Calu3 (cell line): ENCODE measurements around the gene GABRA1. TPM values are rescaled to one million over a fixed set of nuclear protein-coding genes. Genes with fewer than 3 reads are reported as not detected.

ENCODE experiments used
- BruUV-seq: library from RNA; stranded (reverse); fragments of 400-500 nt; replicated peaks from 2 replicates; lab custom pipeline; 2021; lab: Mats Ljungman, UMichigan
- CTCF ChIA-PET: fragments of 300-600 bp; sonication (Branson Sonifier 250); formaldehyde crosslinking; loops from one replicate; lab custom pipeline; 2022; ENCODE audit warnings: antibody characterized with exemption; lab: Charles Lee
- DNase-seq: peaks from one replicate; pipeline ENCODE4 v3.0.0; 2022
- H3K27ac Mint-ChIP-seq: one replicate; pipeline ENCODE4 v1.8.0; 2022; ENCODE audit warnings: mixed read lengths; ENCODE audit not compliant: unreplicated experiment
- H3K27me3 Mint-ChIP-seq: one replicate; pipeline ENCODE4 v1.8.0; 2022; ENCODE audit warnings: mixed read lengths; ENCODE audit not compliant: unreplicated experiment
- H3K36me3 Mint-ChIP-seq: one replicate; pipeline ENCODE4 v1.8.0; 2022; ENCODE audit warnings: mild to moderate bottlenecking, moderate library complexity, mixed read lengths; ENCODE audit not compliant: insufficient read depth, unreplicated experiment
- H3K4me1 Mint-ChIP-seq: one replicate; pipeline ENCODE4 v1.8.0; 2022; ENCODE audit warnings: mild to moderate bottlenecking, low read depth, mixed read lengths; ENCODE audit not compliant: unreplicated experiment
- H3K4me3 Mint-ChIP-seq: one replicate; pipeline ENCODE4 v1.8.0; 2022; ENCODE audit warnings: mild to moderate bottlenecking, low read depth, moderate library complexity, mixed read lengths; ENCODE audit not compliant: unreplicated experiment
- H3K9me3 Mint-ChIP-seq: one replicate; pipeline ENCODE4 v1.8.0; 2022; ENCODE audit warnings: low read depth, mixed read lengths; ENCODE audit not compliant: unreplicated experiment
- intact Hi-C: fragments of 100-400 bp; cut with micrococcal nuclease; formaldehyde crosslinking; loops from one replicate; pipeline ENCODE4 v1.10.0; 2022; ENCODE audit not compliant: unreplicated experiment
- total RNA-seq: library from RNA; stranded (reverse); gene quantifications from 2 replicates; pipeline ENCODE4 v1.2.3, GENCODE V29; 2022
- TF ChIP-seq, protein P1 (sequence below): fragments of 200-600 bp; IDR thresholded peaks from one replicate; pipeline ENCODE4 v1.8.0; 2022; ENCODE audit warnings: antibody characterized with exemption; ENCODE audit not compliant: unreplicated experiment

Gene GABRA1
- total RNA-seq, 1 experiment from 2014 or later, result not detected

GRCh38 chr5:161944974-161945373 is 97.1 kb downstream of the GABRA1 start:
- no peak overlapping the region for H3K27ac Mint-ChIP-seq
- TF ChIP-seq, protein P1, sequence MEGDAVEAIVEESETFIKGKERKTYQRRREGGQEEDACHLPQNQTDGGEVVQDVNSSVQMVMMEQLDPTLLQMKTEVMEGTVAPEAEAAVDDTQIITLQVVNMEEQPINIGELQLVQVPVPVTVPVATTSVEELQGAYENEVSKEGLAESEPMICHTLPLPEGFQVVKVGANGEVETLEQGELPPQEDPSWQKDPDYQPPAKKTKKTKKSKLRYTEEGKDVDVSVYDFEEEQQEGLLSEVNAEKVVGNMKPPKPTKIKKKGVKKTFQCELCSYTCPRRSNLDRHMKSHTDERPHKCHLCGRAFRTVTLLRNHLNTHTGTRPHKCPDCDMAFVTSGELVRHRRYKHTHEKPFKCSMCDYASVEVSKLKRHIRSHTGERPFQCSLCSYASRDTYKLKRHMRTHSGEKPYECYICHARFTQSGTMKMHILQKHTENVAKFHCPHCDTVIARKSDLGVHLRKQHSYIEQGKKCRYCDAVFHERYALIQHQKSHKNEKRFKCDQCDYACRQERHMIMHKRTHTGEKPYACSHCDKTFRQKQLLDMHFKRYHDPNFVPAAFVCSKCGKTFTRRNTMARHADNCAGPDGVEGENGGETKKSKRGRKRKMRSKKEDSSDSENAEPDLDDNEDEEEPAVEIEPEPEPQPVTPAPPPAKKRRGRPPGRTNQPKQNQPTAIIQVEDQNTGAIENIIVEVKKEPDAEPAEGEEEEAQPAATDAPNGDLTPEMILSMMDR, result no peak
- intact Hi-C loops, result no loop called here
- H3K9me3 Mint-ChIP-seq, result peaks cover 11% of the 10 kb centered on the region
- CTCF ChIA-PET, result no interaction called here
- DNase-seq, result no peak
- no peaks in the 10 kb centered on the region for H3K27me3 Mint-ChIP-seq
- H3K4me1 Mint-ChIP-seq, result no peaks in the 10 kb centered on the region
- H3K36me3 Mint-ChIP-seq, result no peaks in the 10 kb centered on the region
- BruUV-seq, result no TSS peak
- no peak overlapping the region for H3K4me3 Mint-ChIP-seq

- H3K36me3 Mint-ChIP-seq, result no peaks in the 10 kb centered on the region
- CTCF ChIA-PET, result no interaction called here
- no TSS peak for BruUV-seq
Measured at GRCh38 chr5:161946911-161947310, 99.0 kb downstream of the GABRA1 start.

More at GRCh38 chr5:161946911-161947310, 99.0 kb downstream of the GABRA1 start:
- DNase-seq, result no peak
- Mint-ChIP-seq H3K4me3 (no peak overlapping the region), H3K9me3 (peaks cover 8% of the 10 kb centered on the region), H3K27me3 (no peaks in the 10 kb centered on the region), H3K27ac (no peak overlapping the region), H3K4me1 (no peaks in the 10 kb centered on the region)
- TF ChIP-seq, protein P1, result no peak
- intact Hi-C loops, result no loop called here

Other genes with a start within 250 kb of the GABRA1 start
- gene GABRA6, start 162.4 kb upstream of the GABRA1 start, total RNA-seq, result not detected in 2 replicates
- gene GABRG2, start 219.7 kb downstream of the GABRA1 start, total RNA-seq, result 1.4 TPM in 1 of 2 replicates, not detected in the other